ENCODE data around the gene NUP98. TPM values are rescaled to one million over a fixed set of nuclear protein-coding genes. Genes with fewer than 3 reads are reported as not detected.

NUP98 gene
- total RNA-seq, 2 experiments from 2014 or later, result 102 to 115 TPM

GRCh38 chr11:3824714-3825472 lies 27.5 kb upstream of the NUP98 start:
- Histone ChIP-seq H3K9me3 (ENCODE audit: low read length) (no peaks in the 10 kb centered on the region), H3K4me2 (ENCODE audit: low read length) (no peak overlapping the region), H3K9me2 (ENCODE audit: insufficient read depth, low read length) (no peaks in the 10 kb centered on the region), H3K4me1 (ENCODE audit: insufficient read depth, low read length, poor library complexity, severe bottlenecking) (no peaks in the 10 kb centered on the region), H3K79me2 (ENCODE audit: insufficient read depth, low read depth, low read length) (no peaks in the 10 kb centered on the region), H3K36me3 (ENCODE audit: insufficient read depth, low read length) (peaks cover 45% of the 10 kb centered on the region), H4K20me1 (ENCODE audit: insufficient read depth, low read length) (no peaks in the 10 kb centered on the region), H3K4me3 (ENCODE audit: low read depth, low read length, poor library complexity, severe bottlenecking) (no peak overlapping the region), H2AFZ (ENCODE audit: low read length) (no peak overlapping the region), H3K27ac (ENCODE audit: low read depth, low read length, poor library complexity, severe bottlenecking) (no peak overlapping the region)
- TF ChIP-seq EZH2phosphoT487 (IDR thresholded peaks at IDR 0.05; ENCODE audit: borderline replicate concordance, low read depth, low read length) (no peak), CTCF (conservative IDR thresholded peaks at IDR 0.05; ENCODE audit: low read length) (peak; percentile 86)
- POLR2A ChIA-PET, result interaction anchor here (1.0 to 1.4 kb wide), 2 partner anchors 11 to 30 kb away, joined by 3 to 6 read pairs; no protein-coding TSS in a partner anchor
- CTCF ChIA-PET (ENCODE audit: unreplicated experiment), result interaction anchor here (0.9 to 1.1 kb wide), 2 partner anchors 16 to 236 kb away, joined by 4 read pairs; no protein-coding TSS in a partner anchor
- intact Hi-C loops (cut with micrococcal nuclease; ENCODE audit: unreplicated experiment), result loop anchor here (1.0 kb wide), 1 partner anchor 16 kb away; no protein-coding TSS in a partner anchor
- peak; percentile 74 for DNase-seq (ENCODE audit: low spot score)
- no TSS peak for BruUV-seq (replicated peaks)

- Histone ChIP-seq H3K4me2 (ENCODE audit: low read length) (no peak overlapping the region), H3K4me3 (ENCODE audit: low read depth, low read length, poor library complexity, severe bottlenecking) (no peak overlapping the region), H3K79me2 (ENCODE audit: insufficient read depth, low read depth, low read length) (no peaks in the 10 kb centered on the region), H3K4me1 (ENCODE audit: insufficient read depth, low read length, poor library complexity, severe bottlenecking) (no peaks in the 10 kb centered on the region), H4K20me1 (ENCODE audit: insufficient read depth, low read length) (no peaks in the 10 kb centered on the region), H3K9me2 (ENCODE audit: insufficient read depth, low read length) (no peaks in the 10 kb centered on the region), H3K9me3 (ENCODE audit: low read length) (no peaks in the 10 kb centered on the region), H3K27ac (ENCODE audit: low read depth, low read length, poor library complexity, severe bottlenecking) (no peak overlapping the region), H2AFZ (ENCODE audit: low read length) (no peak overlapping the region), H3K36me3 (ENCODE audit: insufficient read depth, low read length) (peaks cover 44% of the 10 kb centered on the region; the same call in 1 of the 2 replicates)
- no peak for TF ChIP-seq EZH2phosphoT487 (IDR thresholded peaks at IDR 0.05; ENCODE audit: borderline replicate concordance, low read depth, low read length)
- no peak for TF ChIP-seq CTCF (conservative IDR thresholded peaks at IDR 0.05; ENCODE audit: low read length)
- BruUV-seq (replicated peaks), result no TSS peak
- DNase-seq (ENCODE audit: low spot score), result no peak
- ChIA-PET CTCF (ENCODE audit: unreplicated experiment) (interaction anchor here (1.0 kb wide), 1 partner anchor 8 kb away, joined by 3 read pairs; no protein-coding TSS in a partner anchor), POLR2A (no interaction called here)
- intact Hi-C loops (cut with micrococcal nuclease; ENCODE audit: unreplicated experiment), result loop anchor here (1.0 kb wide), 1 partner anchor 17 kb away; no protein-coding TSS in a partner anchor
These were observed 26.6 kb upstream of the NUP98 start for GRCh38 chr11:3823762-3824506.

All from OCI-LY7 (cell line).